ENCODE data around the gene TACC2. TPM values are rescaled to one million over a fixed set of nuclear protein-coding genes. Genes with fewer than 3 reads are reported as not detected.

Gene TACC2
- total and polyA plus RNA-seq, 2 donors (not counting 1 experiment from before 2014, with no cell fraction given): not detected

DNA sequence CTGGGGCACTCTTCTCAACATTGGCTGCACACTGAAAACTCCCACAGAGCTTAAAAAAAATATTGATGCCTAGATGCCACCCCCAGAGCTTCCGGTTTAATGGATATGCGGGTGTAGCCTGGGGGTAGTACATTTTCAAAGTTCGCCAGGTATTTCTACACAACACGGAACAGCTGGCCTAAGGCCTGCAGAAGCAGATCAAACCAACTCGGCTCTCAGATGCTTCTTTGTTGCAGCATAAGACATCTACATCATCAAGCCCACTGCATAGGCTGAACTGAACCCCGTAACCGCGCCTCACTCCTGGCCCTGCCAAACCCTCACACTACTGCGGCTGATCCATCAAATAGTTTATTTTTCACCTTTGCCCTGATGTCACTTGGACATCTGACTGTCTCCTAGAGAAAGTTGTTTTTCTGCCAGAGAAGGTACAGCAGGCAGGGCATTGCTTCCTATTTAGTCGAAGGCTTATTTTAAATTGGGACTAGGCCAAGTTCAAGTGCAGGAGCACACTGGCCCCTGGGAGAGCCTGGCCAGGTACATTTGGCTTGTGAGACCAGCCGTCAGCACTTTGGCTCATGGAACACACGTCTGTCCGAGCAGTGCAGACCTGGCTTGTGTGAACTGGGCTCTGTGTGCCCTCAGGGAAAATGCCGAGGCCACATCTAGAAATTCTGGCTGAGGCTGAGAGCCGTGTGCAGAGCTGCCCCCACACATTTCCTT lies 113.3 kb downstream of the TACC2 start:
- H3K4me3 ChIP-seq (ENCODE audit: control extremely low read depth in 1 of 5, extremely low read depth in 1 of 5, insufficient read depth in 1 of 5, low read depth in 2 of 5, low read length in 4 of 5): no peak overlapping the region
- no peaks in the 10 kb centered on the region for H3K27me3 Mint-ChIP-seq
- DNase-seq (no peak), ATAC-seq (ENCODE audit: low read depth) (no peak)
- ChIA-PET POLR2A (no interaction called here), CTCF (no interaction called here)
- whole genome bisulfite sequencing (ENCODE audit: insufficient coverage): 91% methylated on average over 13 of the region's 15 CpGs
- intact Hi-C loops (cut with micrococcal nuclease): no loop called here
- H3K4me1 Mint-ChIP-seq: no peaks in the 10 kb centered on the region
- no peaks in the 10 kb centered on the region for H3K79me2 ChIP-seq (ENCODE audit: control insufficient read depth, insufficient read depth, low read length)
- H3K4me2 ChIP-seq (replicated peaks; ENCODE audit: low read depth, low read length, poor library complexity, severe bottlenecking): no peak overlapping the region
- no peak overlapping the region for H3K27ac ChIP-seq (ENCODE audit: low read length in 2 of 2)
- peaks cover 0 to 6% (median 0%) of the 10 kb centered on the region in 3 donors for H3K9me3 ChIP-seq (ENCODE audit: control extremely low read depth in 1 of 3, control insufficient read depth in 2 of 3, insufficient read depth in 1 of 3, low read length in 2 of 3)
- H3K4me3 Mint-ChIP-seq: no peak overlapping the region
- H3K27ac Mint-ChIP-seq: no peak overlapping the region
- H3K9ac ChIP-seq (ENCODE audit: low read length): no peak overlapping the region
- TF ChIP-seq EZH2 (IDR thresholded peaks at IDR 0.05; ENCODE audit: borderline replicate concordance, insufficient read depth, low read depth, low read length, poor library complexity, severe bottlenecking): no peak
- TF ChIP-seq, protein P1, sequence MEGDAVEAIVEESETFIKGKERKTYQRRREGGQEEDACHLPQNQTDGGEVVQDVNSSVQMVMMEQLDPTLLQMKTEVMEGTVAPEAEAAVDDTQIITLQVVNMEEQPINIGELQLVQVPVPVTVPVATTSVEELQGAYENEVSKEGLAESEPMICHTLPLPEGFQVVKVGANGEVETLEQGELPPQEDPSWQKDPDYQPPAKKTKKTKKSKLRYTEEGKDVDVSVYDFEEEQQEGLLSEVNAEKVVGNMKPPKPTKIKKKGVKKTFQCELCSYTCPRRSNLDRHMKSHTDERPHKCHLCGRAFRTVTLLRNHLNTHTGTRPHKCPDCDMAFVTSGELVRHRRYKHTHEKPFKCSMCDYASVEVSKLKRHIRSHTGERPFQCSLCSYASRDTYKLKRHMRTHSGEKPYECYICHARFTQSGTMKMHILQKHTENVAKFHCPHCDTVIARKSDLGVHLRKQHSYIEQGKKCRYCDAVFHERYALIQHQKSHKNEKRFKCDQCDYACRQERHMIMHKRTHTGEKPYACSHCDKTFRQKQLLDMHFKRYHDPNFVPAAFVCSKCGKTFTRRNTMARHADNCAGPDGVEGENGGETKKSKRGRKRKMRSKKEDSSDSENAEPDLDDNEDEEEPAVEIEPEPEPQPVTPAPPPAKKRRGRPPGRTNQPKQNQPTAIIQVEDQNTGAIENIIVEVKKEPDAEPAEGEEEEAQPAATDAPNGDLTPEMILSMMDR (IDR thresholded peaks at IDR 0.05): no peak
- H3K36me3 ChIP-seq (replicated peaks in 1 of 2; ENCODE audit: control extremely low read depth in 1 of 2, control insufficient read depth in 1 of 2, extremely low read depth in 1 of 2, insufficient read depth in 2 of 2, low read length in 1 of 2): no peaks in the 10 kb centered on the region
- no peak overlapping the region for H2AFZ ChIP-seq (ENCODE audit: insufficient read depth, low read depth, low read length, poor library complexity, severe bottlenecking)
- H3K4me1 ChIP-seq (ENCODE audit: control insufficient read depth in 2 of 2, insufficient read depth in 2 of 2, low read length in 2 of 2): no peaks in the 10 kb centered on the region
- H3K9me3 Mint-ChIP-seq (ENCODE audit: insufficient read depth): no peaks in the 10 kb centered on the region
- H3K27me3 ChIP-seq (replicated peaks in 1 of 4; ENCODE audit: control extremely low read depth in 1 of 4, control insufficient read depth in 3 of 4, insufficient read depth in 4 of 4, low read length in 3 of 4): no peaks in the 10 kb centered on the region
- H4K20me1 ChIP-seq (ENCODE audit: control insufficient read depth, insufficient read depth, low read length, poor library complexity, severe bottlenecking): no peaks in the 10 kb centered on the region

GRCh38 chr10:122102869-122103525 lies 114.0 kb downstream of the TACC2 start:
- ATAC-seq (ENCODE audit: low read depth) (no peak), DNase-seq (no peak)
- Histone ChIP-seq H3K27ac (ENCODE audit: low read length in 2 of 2) (no peak overlapping the region), H3K4me1 (ENCODE audit: control insufficient read depth in 2 of 2, insufficient read depth in 2 of 2, low read length in 2 of 2) (no peaks in the 10 kb centered on the region), H3K36me3 (replicated peaks in 1 of 2; ENCODE audit: control extremely low read depth in 1 of 2, control insufficient read depth in 1 of 2, extremely low read depth in 1 of 2, insufficient read depth in 2 of 2, low read length in 1 of 2) (no peaks in the 10 kb centered on the region), H3K9me3 (ENCODE audit: control extremely low read depth in 1 of 3, control insufficient read depth in 2 of 3, insufficient read depth in 1 of 3, low read length in 2 of 3) (peaks cover 0 to 6% (median 0%) of the 10 kb centered on the region in 3 donors), H3K27me3 (replicated peaks in 1 of 4; ENCODE audit: control extremely low read depth in 1 of 4, control insufficient read depth in 3 of 4, insufficient read depth in 4 of 4, low read length in 3 of 4) (no peaks in the 10 kb centered on the region), H4K20me1 (ENCODE audit: control insufficient read depth, insufficient read depth, low read length, poor library complexity, severe bottlenecking) (no peaks in the 10 kb centered on the region), H3K4me3 (ENCODE audit: control extremely low read depth in 1 of 5, extremely low read depth in 1 of 5, insufficient read depth in 1 of 5, low read depth in 2 of 5, low read length in 4 of 5) (no peak overlapping the region), H2AFZ (ENCODE audit: insufficient read depth, low read depth, low read length, poor library complexity, severe bottlenecking) (no peak overlapping the region), H3K9ac (ENCODE audit: low read length) (no peak overlapping the region), H3K79me2 (ENCODE audit: control insufficient read depth, insufficient read depth, low read length) (no peaks in the 10 kb centered on the region), H3K4me2 (replicated peaks; ENCODE audit: low read depth, low read length, poor library complexity, severe bottlenecking) (no peak overlapping the region)
- H3K4me3 Mint-ChIP-seq: no peak overlapping the region
- H3K4me1 Mint-ChIP-seq: no peaks in the 10 kb centered on the region
- WGBS (ENCODE audit: insufficient coverage): 79% methylated on average over 2 of the region's 3 CpGs
- intact Hi-C loops (cut with micrococcal nuclease): no loop called here
- no peaks in the 10 kb centered on the region for H3K9me3 Mint-ChIP-seq (ENCODE audit: insufficient read depth)
- POLR2A ChIA-PET: no interaction called here
- CTCF ChIA-PET: no interaction called here
- TF ChIP-seq, protein P1 (IDR thresholded peaks at IDR 0.05): no peak
- no peak for TF ChIP-seq EZH2 (IDR thresholded peaks at IDR 0.05; ENCODE audit: borderline replicate concordance, insufficient read depth, low read depth, low read length, poor library complexity, severe bottlenecking)
- H3K27me3 Mint-ChIP-seq: no peaks in the 10 kb centered on the region
- H3K27ac Mint-ChIP-seq: no peak overlapping the region

All from B cell (primary cell).